MCF 10A (cell line): ENCODE data around the gene FRMPD4. TPM values are rescaled to one million over a fixed set of nuclear protein-coding genes. Genes with fewer than 3 reads are reported as not detected.

Source experiments
- BruUV-seq: library from RNA; stranded (reverse); fragments of 400-500 nt; replicated peaks from 2 replicates; lab custom pipeline; 2021; lab: Mats Ljungman, UMichigan
- CTCF ChIA-PET: fragments of 300-600 bp; sonication (Branson Sonifier 250); formaldehyde crosslinking; extraction: SDS; loops from one replicate; lab custom pipeline; 2021; ENCODE audit warnings: antibody characterized with exemption, inconsistent platforms; lab: Yijun Ruan, JAX
- POLR2A ChIA-PET: fragments of 300-600, 350-650 bp; sonication (Branson Sonifier 250); formaldehyde crosslinking; extraction: SDS; loops from one replicate; lab custom pipeline; 2020; ENCODE audit warnings: antibody characterized with exemption, inconsistent platforms; lab: Yijun Ruan, JAX
- DNase-seq: peaks from one replicate; pipeline ENCODE4 v3.0.0-alpha.2; 2018; ENCODE audit not compliant: unreplicated experiment
- H3K27ac Mint-ChIP-seq: one replicate; pipeline ENCODE4 v1.8.0; 2022; ENCODE audit warnings: mild to moderate bottlenecking, low read depth, mixed read lengths; ENCODE audit not compliant: unreplicated experiment
- H3K27me3 Mint-ChIP-seq: one replicate; pipeline ENCODE4 v1.8.0; 2022; ENCODE audit warnings: mixed read lengths; ENCODE audit not compliant: insufficient read depth, unreplicated experiment
- H3K36me3 Mint-ChIP-seq: one replicate; pipeline ENCODE4 v1.8.0; 2022; ENCODE audit warnings: mild to moderate bottlenecking, moderate library complexity, mixed read lengths; ENCODE audit not compliant: insufficient read depth, unreplicated experiment
- H3K4me1 Mint-ChIP-seq: one replicate; pipeline ENCODE4 v1.8.0; 2022; ENCODE audit warnings: mixed read lengths; ENCODE audit not compliant: insufficient read depth, unreplicated experiment
- H3K4me3 Mint-ChIP-seq: one replicate; pipeline ENCODE4 v1.8.0; 2022; ENCODE audit warnings: mild to moderate bottlenecking, moderate library complexity, mixed read lengths; ENCODE audit not compliant: unreplicated experiment
- H3K9me3 Mint-ChIP-seq: one replicate; pipeline ENCODE4 v1.8.0; 2022; ENCODE audit warnings: mixed read lengths; ENCODE audit not compliant: unreplicated experiment
- intact Hi-C: fragments of 100-400 bp; cut with micrococcal nuclease; formaldehyde crosslinking; loops from 2 replicates; pipeline ENCODE4 v1.14.1; 2022
- total RNA-seq: library from RNA; stranded (reverse); gene quantifications from 2 replicates; pipeline ENCODE4 v1.2.3, GENCODE V29; 2022
- TF ChIP-seq, protein P1 (sequence below): fragments of 200-600 bp; IDR thresholded peaks from one replicate; pipeline ENCODE4 v1.8.0; 2022; ENCODE audit warnings: antibody characterized with exemption, mild to moderate bottlenecking; ENCODE audit not compliant: unreplicated experiment

FRMPD4 gene
- total RNA-seq, 1 experiment from 2014 or later: not detected

DNA sequence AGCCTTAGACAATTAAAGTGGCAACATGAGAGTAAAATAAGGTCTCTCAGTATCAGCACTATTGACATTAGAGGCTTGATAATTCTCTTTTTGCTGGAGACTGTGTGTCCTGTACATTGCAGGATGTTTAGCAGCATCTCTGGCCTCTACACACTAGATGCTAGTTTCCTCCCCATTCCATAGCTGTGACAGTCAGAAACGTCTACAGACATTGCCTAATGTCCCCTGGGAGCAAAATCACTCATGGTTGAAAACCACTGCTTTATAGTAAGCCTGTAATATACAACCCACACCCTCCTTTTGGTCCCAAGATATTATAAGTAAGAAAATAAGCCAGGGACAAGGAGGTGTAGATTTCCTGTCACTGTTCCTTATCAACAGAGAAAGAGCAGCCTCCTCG lies 166.0 kb downstream of the FRMPD4 start:
- CTCF ChIA-PET: no interaction called here
- Mint-ChIP-seq H3K4me3 (no peak overlapping the region), H3K27me3 (peaks cover 13% of the 10 kb centered on the region), H3K27ac (no peak overlapping the region), H3K9me3 (peaks cover 6% of the 10 kb centered on the region), H3K36me3 (no peaks in the 10 kb centered on the region), H3K4me1 (peaks cover 5% of the 10 kb centered on the region)
- POLR2A ChIA-PET: no interaction called here
- intact Hi-C loops: no loop called here
- no TSS peak for BruUV-seq
- DNase-seq: peak; percentile 41
- TF ChIP-seq, protein P1, sequence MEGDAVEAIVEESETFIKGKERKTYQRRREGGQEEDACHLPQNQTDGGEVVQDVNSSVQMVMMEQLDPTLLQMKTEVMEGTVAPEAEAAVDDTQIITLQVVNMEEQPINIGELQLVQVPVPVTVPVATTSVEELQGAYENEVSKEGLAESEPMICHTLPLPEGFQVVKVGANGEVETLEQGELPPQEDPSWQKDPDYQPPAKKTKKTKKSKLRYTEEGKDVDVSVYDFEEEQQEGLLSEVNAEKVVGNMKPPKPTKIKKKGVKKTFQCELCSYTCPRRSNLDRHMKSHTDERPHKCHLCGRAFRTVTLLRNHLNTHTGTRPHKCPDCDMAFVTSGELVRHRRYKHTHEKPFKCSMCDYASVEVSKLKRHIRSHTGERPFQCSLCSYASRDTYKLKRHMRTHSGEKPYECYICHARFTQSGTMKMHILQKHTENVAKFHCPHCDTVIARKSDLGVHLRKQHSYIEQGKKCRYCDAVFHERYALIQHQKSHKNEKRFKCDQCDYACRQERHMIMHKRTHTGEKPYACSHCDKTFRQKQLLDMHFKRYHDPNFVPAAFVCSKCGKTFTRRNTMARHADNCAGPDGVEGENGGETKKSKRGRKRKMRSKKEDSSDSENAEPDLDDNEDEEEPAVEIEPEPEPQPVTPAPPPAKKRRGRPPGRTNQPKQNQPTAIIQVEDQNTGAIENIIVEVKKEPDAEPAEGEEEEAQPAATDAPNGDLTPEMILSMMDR: no peak

- peaks cover 8% of the 10 kb centered on the region for H3K27me3 Mint-ChIP-seq
Observed at GRCh38 chrX:12307961-12308360, 169.7 kb downstream of the FRMPD4 start.

DNA sequence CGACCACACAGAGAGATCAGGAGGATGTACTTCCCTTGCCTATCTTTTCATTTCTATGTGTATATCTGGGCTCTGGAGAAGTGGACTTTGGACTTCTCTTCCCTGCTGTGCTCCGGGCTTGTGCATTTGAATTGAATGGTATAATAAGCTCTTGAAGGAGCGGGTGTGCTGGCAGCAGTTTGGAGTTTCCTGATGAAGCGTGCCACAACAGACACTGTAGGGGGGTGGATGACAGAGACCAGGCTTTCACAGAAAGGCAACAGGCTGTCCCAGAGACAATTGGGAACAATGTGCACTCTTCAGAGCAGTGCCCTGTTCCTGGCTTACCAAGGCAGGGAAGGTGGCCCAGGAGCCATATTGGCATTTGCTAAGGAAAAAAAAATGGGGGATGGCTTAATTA lies 170.1 kb downstream of the FRMPD4 start:
- H3K27me3 Mint-ChIP-seq: peaks cover 12% of the 10 kb centered on the region
- CTCF ChIA-PET: interaction anchor here (0.6 kb wide), 1 partner anchor 15 kb away, joined by 3 read pairs; no protein-coding TSS in a partner anchor

More at GRCh38 chrX:12307961-12308360, 169.7 kb downstream of the FRMPD4 start:
- H3K4me3 Mint-ChIP-seq: no peak overlapping the region
- no peaks in the 10 kb centered on the region for H3K36me3 Mint-ChIP-seq
- intact Hi-C loops: no loop called here
- no peak for DNase-seq
- H3K4me1 Mint-ChIP-seq: peaks cover 5% of the 10 kb centered on the region
- ChIA-PET POLR2A (interaction anchor here (0.5 to 0.6 kb wide), 2 partner anchors 183 to 472 kb away, joined by 3 to 4 read pairs; no protein-coding TSS in a partner anchor), CTCF (interaction anchor here (0.6 kb wide), 1 partner anchor 522 kb away, joined by 3 read pairs; no protein-coding TSS in a partner anchor)
- no TSS peak for BruUV-seq
- H3K27ac Mint-ChIP-seq: no peak overlapping the region
- no peaks in the 10 kb centered on the region for H3K9me3 Mint-ChIP-seq
- TF ChIP-seq, protein P1: no peak

GRCh38 chrX:12309040-12309743 lies 170.9 kb downstream of the FRMPD4 start:
- TF ChIP-seq, protein P1: no peak
- ChIA-PET POLR2A (no interaction called here), CTCF (interaction anchor here (0.6 to 0.7 kb wide), 2 partner anchors 16 to 50 kb away, joined by 3 read pairs; no protein-coding TSS in a partner anchor)
- BruUV-seq: no TSS peak
- no peak for DNase-seq
- Mint-ChIP-seq H3K4me3 (no peak overlapping the region), H3K36me3 (no peaks in the 10 kb centered on the region), H3K9me3 (no peaks in the 10 kb centered on the region), H3K27me3 (peaks cover 15% of the 10 kb centered on the region), H3K27ac (no peak overlapping the region), H3K4me1 (peaks cover 5% of the 10 kb centered on the region)
- intact Hi-C loops: no loop called here

More for the DNA sequence above, 170.1 kb downstream of the FRMPD4 start:
- TF ChIP-seq, protein P1: no peak
- no peak overlapping the region for H3K27ac Mint-ChIP-seq
- intact Hi-C loops: no loop called here
- no TSS peak for BruUV-seq
- no peak for DNase-seq
- no peaks in the 10 kb centered on the region for H3K9me3 Mint-ChIP-seq
- peaks cover 5% of the 10 kb centered on the region for H3K4me1 Mint-ChIP-seq
- POLR2A ChIA-PET: interaction anchor here (0.5 kb wide), 1 partner anchor 472 kb away, joined by 3 read pairs; no protein-coding TSS in a partner anchor
- H3K36me3 Mint-ChIP-seq: no peaks in the 10 kb centered on the region
- no peak overlapping the region for H3K4me3 Mint-ChIP-seq
